Body of pancreas (tissue), 4 donors: ENCODE results near the gene POC1A.

Source experiments
- CTCF ChIP-seq, 7 experiments: fragments of 450-650 bp in 4 of 7; fragments of 200-600 bp in 3 of 7; sonication (generic) in 3 of 7; IDR thresholded peaks; one replicate each; pipeline ENCODE4 v1.5.1; 2016 to 2019; ENCODE audit warnings: antibody characterized with exemption in 7 of 7
- POLR2A ChIP-seq, 3 donors: fragments of 450-650 bp; IDR thresholded peaks; one replicate each; pipeline ENCODE4 v1.6.1; 2016; ENCODE audit warnings: antibody characterized with exemption in 3 of 3, mild to moderate bottlenecking in 2 of 3

- no peak for TF ChIP-seq CTCF (IDR thresholded peaks at IDR 0.05)
- no peak for TF ChIP-seq POLR2A (IDR thresholded peaks at IDR 0.05)
Observed at GRCh38 chr3:52185837-52186236, 31.6 kb upstream of the POC1A start.
